Neural cell (in vitro differentiated cells): Measurements from ENCODE around the gene TMPRSS12.

Experiments
- CTCF ChIP-seq: fragments of 450-650 bp; IDR thresholded peaks from 2 replicates; pipeline ENCODE4 v1.5.1; 2014; ENCODE audit warnings: antibody characterized with exemption, mild to moderate bottlenecking, moderate library complexity; ENCODE audit not compliant: poor library complexity, severe bottlenecking
- EZH2 ChIP-seq: fragments of 200-600, 300-800 bp; shearing (Covaris generic), sonication (generic); IDR thresholded peaks from 2 replicates; pipeline ENCODE4 v1.6.1; 2014; ENCODE audit warnings: antibody characterized with exemption, low read length, borderline replicate concordance, mild to moderate bottlenecking; ENCODE audit not compliant: insufficient read depth, poor library complexity, severe bottlenecking
- MXI1 ChIP-seq: fragments of 450-650 bp; conservative IDR thresholded peaks from 2 replicates; pipeline ENCODE4 v1.6.1; 2014; ENCODE audit warnings: antibody characterized with exemption, mild to moderate bottlenecking; ENCODE audit not compliant: poor library complexity, severe bottlenecking
- POLR2AphosphoS5 ChIP-seq: IDR thresholded peaks from 2 replicates; pipeline ENCODE4 v1.6.1; 2012
- REST ChIP-seq: IDR thresholded peaks from 2 replicates; pipeline ENCODE4 v1.6.1; 2012; ENCODE audit warnings: borderline replicate concordance
- SMC3 ChIP-seq: fragments of 450-650 bp; conservative IDR thresholded peaks from 2 replicates; pipeline ENCODE4 v1.6.1; 2014; ENCODE audit warnings: antibody characterized with exemption, mild to moderate bottlenecking, moderate library complexity; ENCODE audit not compliant: poor library complexity
- TAF1 ChIP-seq: IDR thresholded peaks from 2 replicates; pipeline ENCODE4 v1.6.1; 2012; ENCODE audit warnings: low read depth

DNA sequence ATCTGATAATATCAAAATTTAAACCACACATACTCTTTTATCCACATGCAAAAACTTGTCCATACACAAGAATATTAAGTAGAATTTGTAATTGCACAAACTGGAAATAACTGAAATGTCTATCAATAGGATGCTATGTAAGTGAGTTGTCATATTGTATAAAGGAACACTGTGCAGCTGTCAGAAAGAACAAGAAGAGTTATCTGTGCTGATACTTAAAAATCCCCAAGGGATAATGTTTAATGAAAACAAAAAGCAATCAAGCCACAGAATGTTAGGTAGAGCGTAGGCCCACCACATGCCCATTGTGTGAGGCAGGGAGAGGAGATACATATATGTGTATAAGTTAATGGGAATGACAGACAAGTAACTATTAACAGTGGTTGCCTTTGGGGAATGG is 83.7 kb downstream of the TMPRSS12 start:
- no peak for TF ChIP-seq CTCF
- no peak for TF ChIP-seq TAF1
- TF ChIP-seq EZH2: no peak
- TF ChIP-seq SMC3: no peak
- peak; percentile 89 for TF ChIP-seq POLR2AphosphoS5
- TF ChIP-seq MXI1: no peak
- no peak for TF ChIP-seq REST
